ENCODE measurements around the gene SETBP1.

DNA sequence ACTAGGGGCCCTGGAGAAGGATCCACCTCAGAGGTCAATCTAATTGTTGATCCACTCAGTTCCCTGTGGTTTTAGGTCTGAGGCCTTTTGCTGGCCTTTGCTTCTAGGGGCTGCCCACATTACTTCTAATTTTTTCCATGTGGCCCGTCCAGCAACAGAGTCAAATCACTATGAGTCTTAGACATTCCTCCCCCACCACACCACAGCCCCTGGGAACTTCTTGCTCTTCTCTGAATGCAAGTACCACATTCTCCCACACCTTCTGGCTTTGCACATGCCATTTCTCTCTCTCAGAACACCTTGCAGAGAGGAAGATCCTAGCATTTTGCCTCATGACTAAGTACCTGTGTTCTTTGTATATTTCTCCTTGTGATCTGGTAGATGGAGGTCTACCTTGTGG lies 286.9 kb downstream of the SETBP1 start:
- TF ChIP-seq CTCF (IDR thresholded peaks at IDR 0.05): no peak
- no peak for TF ChIP-seq EP300 (IDR thresholded peaks at IDR 0.05)
- TF ChIP-seq POLR2AphosphoS5 (IDR thresholded peaks at IDR 0.05): no peak
- no peak for TF ChIP-seq POLR2A (IDR thresholded peaks at IDR 0.05)

All from stomach (tissue), 4 donors.